GM18520 (cell line): ENCODE data around the gene IQCF5.
"Not testable (repeated sequence)": the region's sequence is repeated elsewhere in the genome, so short reads cannot be mapped to it uniquely, and the experiment has no call there.

ENCODE experiments used
- ATAC-seq: cut with Tn5 transposase; IDR thresholded peaks from one replicate; pipeline ENCODE4 v1.9.1; 2021; ENCODE audit not compliant: unreplicated experiment

Gene IQCF5

GRCh38 chr3:51875501-51875900 is at the start of gene IQCF5:
IQCF5 (minus strand) TSS chr3:51875601; CDS start chr3:51875531, 70 bp downstream.
- no peak for ATAC-seq

DNA sequence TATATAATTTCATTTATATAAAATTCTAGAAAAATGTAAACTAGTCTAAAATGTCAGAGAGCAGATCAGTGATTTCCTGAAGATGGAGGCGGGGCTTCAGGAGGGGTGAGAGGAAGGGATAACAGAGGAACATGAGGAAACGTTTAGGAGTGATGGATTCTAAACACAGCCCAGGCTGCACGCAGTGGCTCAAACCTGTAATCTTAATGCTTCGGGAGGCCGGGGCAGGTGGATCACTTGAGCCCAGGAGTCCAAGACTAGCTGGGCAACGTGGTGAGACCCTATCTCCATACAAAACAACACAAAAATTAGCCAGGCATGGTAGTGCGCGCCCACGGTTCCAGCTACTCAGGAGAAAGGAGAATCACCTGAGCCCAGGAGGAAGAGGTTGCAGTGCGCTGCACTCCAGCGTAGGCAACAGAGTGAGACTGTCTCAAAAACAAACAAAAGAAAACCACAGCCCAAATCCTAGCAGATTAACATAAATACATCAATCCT is 45.7 kb upstream of the IQCF5 start:
- ATAC-seq, result no peak

- ATAC-seq, result no peak
Observed at GRCh38 chr3:51916418-51916817, 41.0 kb upstream of the IQCF5 start.

DNA sequence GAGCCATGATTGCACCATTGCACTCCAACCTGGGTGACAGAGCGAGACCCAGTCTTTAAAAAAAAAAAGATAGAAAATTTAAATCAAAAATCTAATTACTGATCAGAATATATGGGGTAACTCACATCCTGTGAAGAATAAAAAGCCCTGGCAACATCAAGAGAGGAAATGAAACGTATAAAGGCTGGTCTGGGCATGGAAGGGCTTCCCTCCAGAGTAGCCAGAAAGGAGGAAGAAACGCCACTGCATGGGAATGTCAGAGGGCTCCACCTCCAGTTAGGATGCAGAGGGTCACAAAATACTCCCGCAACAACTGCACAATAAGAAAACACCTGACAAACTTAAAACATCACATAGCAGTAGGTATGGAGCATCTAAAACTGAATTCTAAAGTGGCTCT is 32.6 kb upstream of the IQCF5 start:
- no peak for ATAC-seq

DNA sequence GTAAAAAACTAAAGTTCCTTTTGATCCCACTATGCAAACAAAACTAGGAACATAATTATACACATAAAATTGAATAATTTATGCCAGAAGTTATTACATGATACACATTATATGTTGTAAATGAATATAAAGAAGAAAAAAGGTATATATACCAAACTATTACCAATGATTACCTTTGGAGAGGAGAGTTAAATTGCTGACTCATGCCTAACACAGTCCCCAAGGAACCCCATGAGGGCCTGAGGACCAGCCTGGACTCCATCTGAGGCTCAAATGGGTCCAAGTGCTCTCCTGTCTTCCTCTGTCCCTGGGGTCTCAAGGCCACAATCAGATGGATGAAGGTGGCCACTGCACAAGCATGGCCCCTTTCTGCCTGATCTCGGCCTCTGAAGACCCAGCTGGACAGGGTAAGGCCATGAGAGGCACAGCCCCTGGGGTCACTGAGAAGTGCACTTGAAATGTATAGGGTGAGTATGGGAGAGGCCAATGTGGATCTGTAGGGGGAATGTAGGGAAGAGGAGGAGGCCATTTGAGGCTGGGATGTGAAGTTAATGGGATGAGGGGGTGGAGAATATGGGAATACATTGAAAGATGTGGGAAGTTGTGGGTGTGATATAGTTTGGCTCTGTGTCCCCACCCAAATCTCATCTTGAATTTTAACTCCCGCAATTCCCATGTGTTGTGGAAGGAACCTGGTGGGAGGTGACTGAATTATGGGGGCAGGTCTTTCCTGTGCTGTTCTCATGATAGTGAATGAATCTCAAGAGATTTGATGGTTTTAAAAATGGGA is 28.8 kb upstream of the IQCF5 start:
- no peak for ATAC-seq

DNA sequence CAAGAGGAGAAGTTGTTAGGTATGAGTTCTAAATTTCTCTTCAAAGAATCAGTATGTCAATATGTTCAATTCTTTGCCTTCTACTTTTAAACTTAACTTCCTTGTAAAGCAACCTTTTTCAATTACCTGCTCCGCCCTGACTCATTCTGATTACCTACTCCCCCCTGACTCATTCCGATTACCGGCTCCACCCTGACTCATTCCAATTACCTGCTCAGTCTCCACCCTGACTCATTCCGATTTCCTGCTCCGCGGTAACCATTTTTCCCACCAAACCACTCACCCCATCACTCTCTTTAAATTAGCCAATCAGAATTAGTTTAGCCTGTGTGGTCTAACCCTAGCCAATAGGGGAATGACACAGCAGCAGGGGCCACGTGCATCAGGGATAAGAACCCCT is 27.0 kb upstream of the IQCF5 start:
- not testable (repeated sequence) for ATAC-seq

DNA sequence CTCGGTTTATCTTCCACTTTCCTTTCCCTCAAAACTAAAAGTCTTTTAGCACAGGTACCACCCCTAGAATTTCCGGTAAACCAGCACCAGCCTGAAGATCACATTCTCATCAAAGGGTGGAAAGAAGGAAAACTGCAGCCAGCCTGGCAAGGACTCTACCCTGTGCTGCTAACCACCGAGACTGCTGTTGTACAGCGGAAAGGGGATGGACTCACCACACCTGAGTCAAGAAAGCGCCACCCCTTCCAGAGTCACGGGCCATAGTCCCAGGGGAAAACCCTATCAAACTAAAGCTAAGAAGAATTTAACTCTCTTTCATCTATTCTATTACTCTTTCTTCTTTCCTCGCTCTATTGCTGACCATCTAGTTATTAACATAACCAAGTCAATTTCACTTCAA is 24.6 kb upstream of the IQCF5 start:
- ATAC-seq, result not testable (repeated sequence)

DNA sequence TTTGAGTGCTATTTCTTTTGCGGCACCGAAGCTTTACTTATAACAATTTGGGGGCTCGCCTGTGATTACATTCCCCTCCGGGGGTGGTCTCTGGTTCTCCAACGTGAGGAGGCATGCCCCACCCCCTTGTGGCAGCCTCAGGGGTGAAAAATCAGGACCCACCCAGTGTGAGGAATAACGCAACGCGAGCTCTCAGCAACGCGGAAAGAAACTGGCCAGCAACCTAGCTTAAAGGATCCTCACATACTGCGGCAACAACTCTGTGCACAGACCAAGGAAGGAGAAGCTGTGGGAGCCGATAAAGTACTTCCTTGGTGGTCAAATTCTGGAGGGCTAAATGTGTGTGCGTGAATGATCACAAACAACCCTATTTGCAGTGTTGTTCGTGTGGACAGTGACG is 22.0 kb upstream of the IQCF5 start:
- no peak for ATAC-seq

DNA sequence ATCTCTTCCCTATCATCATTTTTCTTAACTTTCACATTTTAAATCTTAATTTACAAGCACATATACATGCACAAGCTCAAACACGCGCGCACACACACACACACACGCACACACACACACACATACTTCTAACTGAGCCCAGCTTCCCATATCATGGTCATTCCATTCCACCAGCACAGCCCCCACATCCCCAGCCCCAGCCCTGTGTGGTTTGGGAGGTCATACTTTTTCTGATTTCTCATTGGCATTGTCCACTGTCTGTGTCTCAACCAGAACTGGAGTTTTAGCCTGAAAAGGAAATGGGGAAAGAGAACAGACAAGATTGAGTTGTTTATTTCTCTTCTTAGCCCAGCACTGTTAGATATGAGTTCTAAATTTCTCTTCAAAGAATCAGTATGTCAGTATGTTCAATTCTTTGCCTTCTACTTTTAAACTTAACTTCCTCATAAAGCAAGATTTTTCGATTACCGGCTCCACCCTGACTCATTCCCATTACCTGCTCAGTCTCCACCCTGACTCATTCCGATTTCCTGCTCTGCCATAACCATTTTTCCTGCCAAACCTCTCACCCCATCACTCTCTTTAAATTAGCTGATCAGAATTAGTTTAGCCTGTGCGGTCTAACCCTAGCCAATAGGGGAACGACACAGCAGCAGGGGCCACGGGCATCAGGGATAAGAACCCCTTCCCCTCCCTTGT is 21.4 kb upstream of the IQCF5 start:
- no peak for ATAC-seq

- ATAC-seq, result no peak
Observed at GRCh38 chr3:51894939-51895338, 19.5 kb upstream of the IQCF5 start.

GRCh38 chr3:51894391-51894790 is 19.0 kb upstream of the IQCF5 start:
- no peak for ATAC-seq

DNA sequence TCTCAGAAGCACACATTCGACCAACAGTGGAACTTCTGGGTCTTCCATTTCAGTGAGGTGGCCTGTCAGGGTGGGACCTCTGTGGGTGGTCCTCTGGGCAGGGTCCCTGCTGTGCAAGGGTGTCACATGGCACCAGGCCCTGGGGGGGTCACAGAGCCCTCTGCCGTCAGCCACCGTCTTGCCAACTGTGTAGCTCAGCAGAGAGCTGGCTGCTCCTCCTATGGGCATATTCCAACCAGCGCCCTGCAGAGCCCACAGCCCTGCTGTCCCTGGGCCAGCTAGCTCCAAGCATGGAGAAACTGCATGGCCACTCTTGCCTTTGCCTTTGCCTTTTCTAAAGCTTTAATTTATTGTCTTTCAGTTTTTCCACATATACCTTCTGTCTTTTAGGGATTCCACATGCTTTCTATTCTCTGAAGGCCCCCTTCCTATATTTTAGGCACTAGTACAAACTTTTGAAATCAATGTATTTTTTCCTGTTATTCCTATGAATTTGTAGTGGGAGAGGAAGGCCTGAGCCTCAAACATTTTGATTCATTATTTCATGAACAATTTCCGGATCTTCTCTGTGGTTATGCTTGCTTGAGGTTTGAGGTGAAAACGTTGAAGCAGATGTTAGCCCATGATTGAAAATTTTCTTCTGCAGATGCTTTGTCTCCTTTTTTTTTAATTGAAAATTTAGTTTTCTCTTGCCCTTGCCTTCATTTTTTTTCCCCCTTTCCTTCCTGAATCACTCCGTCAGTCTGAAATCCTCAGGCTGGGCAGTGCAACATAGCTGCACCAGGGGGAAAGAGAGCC is 16.0 kb upstream of the IQCF5 start:
- ATAC-seq, result no peak

GRCh38 chr3:51888463-51889105 is 13.2 kb upstream of the IQCF5 start:
- no peak for ATAC-seq

DNA sequence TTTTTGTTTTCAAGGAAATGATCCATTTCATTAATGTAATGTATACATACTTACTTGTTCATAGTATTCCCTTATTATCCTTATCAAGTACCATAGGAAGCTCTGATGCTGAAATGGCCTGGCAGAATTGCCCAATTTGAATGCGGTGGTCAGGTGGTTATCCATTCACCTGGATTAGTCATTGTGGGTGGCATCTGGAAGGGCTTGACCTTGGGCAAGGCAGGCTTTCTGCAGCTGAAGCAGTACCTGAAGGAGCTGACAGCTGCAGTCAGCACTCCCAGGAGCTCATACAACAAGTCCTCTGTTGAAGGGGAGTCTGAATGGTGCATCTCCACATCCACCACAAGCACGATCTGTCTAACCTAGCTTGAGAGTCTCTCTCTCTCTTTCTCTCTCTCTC is 12.2 kb upstream of the IQCF5 start:
- no peak for ATAC-seq

DNA sequence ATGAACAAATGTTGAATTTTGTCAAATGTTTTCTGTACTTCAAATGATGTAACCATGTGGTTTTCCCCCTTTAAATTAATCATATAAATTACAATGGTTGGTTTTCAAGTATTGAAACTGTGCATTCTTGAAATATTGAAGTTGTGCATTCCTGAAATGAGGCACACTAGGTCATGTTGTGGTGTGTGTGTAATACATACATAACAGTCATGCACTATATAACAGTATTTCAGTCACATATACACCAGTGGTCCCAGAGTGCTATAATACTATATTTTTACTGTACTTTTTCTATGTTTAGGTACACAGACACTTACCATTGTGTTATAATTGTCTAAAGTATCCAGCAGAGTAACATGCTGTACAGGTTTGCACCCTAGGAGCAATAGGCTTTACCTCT is 11.0 kb upstream of the IQCF5 start:
- no peak for ATAC-seq

- ATAC-seq, result no peak
Observed at GRCh38 chr3:51879937-51880336, 4.5 kb upstream of the IQCF5 start.

DNA sequence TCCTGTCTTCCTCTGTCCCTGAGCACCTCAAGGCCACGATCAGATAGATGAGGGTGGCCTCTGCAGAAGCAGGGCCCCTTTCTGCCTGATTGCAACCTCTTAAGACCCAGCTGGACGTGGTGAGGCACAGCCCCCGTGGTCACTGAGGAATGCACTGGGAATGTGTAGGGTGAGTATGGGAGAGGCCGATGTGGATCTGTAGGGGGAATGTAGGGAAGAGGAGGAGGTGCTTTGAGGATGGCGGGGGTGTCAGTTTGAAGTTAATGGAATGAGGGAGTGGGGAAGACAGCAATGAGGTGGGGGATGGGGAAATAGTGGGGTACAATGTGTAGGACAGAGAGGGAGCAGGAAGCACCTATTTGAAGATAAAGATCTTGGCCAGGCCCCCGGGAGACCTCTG is 785 bp upstream of the IQCF5 start:
- no peak for ATAC-seq

DNA sequence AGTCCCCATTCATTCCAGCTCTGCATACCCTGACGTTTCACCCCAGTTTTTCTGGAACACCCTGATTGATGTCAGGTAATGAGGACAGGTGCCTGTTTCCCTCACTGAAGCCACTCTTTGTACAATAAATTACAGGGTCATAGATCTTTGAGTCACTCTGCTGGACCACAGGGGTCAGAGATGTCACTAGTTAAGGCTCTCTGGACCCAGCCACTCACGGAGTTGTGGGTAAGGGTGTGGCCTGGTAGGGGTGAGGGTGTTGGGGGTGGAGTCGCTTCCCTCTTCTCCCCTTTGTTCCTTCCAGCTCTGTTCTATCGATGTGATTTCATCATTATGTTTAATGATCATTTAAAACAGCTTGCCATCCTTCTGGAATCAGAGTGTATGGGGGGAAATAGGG is 512 bp downstream of the IQCF5 start:
- no peak for ATAC-seq

DNA sequence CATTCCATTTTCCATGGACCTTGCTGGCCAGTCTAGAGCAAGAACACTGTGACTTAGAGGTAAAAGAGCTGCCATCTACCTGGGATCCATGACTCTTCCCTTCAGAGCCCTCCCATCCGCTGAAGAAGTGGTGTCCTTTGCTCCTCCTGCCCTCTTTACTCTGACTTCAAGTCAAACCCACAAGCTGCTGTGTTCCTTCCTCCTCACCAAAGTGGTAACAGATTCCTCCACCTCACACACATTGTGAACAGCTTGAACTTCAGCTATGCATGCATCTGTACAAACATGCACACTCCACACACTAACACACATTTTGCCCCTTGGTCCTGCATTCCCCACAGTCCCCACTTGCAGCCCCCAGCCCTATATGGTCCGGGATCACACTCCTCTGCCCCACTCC is 990 bp downstream of the IQCF5 start:
- ATAC-seq, result no peak

DNA sequence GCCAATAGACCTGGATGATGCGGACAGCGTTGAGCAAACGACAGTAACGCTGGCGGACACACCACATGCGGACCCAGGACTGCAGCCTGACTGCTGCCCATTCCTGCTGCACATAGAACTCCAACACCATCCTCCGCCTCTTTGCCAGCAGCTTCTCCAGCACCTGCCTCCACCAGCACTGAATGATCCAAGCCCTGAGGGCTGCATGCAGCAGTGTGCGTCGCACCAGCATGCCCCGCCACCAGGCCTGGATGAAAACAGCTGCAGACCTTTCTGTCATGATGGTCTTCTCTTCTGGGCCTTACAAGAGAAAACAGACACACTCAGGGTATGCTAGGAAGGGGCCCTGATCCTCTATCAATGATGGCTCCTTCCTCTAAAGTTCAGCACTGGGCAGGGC is 1.5 kb downstream of the IQCF5 start:
- ATAC-seq, result no peak

DNA sequence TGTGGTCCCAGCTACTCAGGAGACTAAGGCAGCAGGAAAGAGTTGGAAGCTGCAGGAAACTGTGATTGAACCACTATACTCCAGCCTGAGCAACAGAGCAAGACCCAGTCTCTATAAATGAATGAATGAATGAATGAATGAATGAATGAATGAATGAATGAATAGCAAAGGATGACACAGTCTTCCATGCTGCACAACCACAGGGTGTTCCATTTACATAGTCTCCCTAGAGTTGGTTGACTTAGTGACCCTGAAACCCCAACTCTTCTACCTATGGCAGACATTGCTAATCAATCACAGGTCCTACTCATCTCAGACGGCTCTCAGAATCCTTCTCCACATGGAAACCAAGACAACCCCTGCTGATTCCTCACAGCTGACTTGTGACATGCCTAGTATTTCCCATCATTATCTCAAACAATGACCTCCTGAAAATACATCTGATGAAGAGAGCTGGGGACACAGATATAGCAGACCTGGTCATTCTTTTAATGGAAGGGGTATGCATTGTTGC is 2.1 kb downstream of the IQCF5 start:
- ATAC-seq, result no peak
